Measurements from ENCODE around the gene SSB. TPM values are rescaled to one million over a fixed set of nuclear protein-coding genes. Genes with fewer than 3 reads are reported as not detected.

SSB gene
- total RNA-seq, 1 experiment from 2014 or later = 119 TPM

DNA sequence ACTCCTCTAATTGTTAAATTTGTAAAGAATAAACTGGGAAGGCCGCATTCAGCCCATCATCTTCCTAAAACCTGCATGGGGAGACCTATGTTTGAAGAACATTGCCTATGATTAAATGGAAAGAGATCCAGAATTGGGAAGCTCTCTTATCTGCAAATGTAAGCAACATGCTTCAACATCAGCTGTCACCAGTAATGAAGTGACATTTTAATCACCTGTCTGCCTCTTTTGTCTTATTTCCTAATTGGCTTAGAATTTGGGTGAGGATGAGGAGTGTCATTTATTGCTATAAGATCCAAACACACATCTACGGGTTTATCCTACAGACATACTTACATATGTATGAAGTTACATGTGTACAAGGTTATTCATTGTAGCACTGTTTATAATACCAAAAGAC, 26.0 kb upstream of the SSB start:
- intact Hi-C loops (cut with micrococcal nuclease; ENCODE audit: unreplicated experiment) (no loop called here), in situ Hi-C loops (cut with HindIII; ENCODE audit: low pct_unique_long_range_greater_than_20kb, low sequenced_read_pairs) (no loop called here)
- POLR2A ChIA-PET = no interaction called here
- Histone ChIP-seq H3K36me3 (ENCODE audit: control insufficient read depth, insufficient read depth, low read length) (no peaks in the 10 kb centered on the region), H3K27ac (ENCODE audit: low read length) (no peak overlapping the region), H3K27me3 (ENCODE audit: control insufficient read depth, insufficient read depth, low read length) (no peaks in the 10 kb centered on the region; the same call in 1 of the 2 replicates), H3K4me1 (ENCODE audit: control insufficient read depth, insufficient read depth, low read length) (no peaks in the 10 kb centered on the region), H3K9me3 (ENCODE audit: control insufficient read depth, insufficient read depth, low read depth, low read length) (no peaks in the 10 kb centered on the region), H3K4me3 (ENCODE audit: low read depth in 2 of 2, low read length in 2 of 2) (no peak overlapping the region)
- no peak for TF ChIP-seq POLR2AphosphoS5 (IDR thresholded peaks at IDR 0.05; ENCODE audit: low read depth, low read length)
- TF ChIP-seq, protein P1, sequence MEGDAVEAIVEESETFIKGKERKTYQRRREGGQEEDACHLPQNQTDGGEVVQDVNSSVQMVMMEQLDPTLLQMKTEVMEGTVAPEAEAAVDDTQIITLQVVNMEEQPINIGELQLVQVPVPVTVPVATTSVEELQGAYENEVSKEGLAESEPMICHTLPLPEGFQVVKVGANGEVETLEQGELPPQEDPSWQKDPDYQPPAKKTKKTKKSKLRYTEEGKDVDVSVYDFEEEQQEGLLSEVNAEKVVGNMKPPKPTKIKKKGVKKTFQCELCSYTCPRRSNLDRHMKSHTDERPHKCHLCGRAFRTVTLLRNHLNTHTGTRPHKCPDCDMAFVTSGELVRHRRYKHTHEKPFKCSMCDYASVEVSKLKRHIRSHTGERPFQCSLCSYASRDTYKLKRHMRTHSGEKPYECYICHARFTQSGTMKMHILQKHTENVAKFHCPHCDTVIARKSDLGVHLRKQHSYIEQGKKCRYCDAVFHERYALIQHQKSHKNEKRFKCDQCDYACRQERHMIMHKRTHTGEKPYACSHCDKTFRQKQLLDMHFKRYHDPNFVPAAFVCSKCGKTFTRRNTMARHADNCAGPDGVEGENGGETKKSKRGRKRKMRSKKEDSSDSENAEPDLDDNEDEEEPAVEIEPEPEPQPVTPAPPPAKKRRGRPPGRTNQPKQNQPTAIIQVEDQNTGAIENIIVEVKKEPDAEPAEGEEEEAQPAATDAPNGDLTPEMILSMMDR (IDR thresholded peaks at IDR 0.05) = no peak
- TF ChIP-seq SIN3A (IDR thresholded peaks at IDR 0.05; ENCODE audit: borderline replicate concordance, insufficient read depth, low read depth, low read length) = no peak
- TF ChIP-seq, protein P2, sequence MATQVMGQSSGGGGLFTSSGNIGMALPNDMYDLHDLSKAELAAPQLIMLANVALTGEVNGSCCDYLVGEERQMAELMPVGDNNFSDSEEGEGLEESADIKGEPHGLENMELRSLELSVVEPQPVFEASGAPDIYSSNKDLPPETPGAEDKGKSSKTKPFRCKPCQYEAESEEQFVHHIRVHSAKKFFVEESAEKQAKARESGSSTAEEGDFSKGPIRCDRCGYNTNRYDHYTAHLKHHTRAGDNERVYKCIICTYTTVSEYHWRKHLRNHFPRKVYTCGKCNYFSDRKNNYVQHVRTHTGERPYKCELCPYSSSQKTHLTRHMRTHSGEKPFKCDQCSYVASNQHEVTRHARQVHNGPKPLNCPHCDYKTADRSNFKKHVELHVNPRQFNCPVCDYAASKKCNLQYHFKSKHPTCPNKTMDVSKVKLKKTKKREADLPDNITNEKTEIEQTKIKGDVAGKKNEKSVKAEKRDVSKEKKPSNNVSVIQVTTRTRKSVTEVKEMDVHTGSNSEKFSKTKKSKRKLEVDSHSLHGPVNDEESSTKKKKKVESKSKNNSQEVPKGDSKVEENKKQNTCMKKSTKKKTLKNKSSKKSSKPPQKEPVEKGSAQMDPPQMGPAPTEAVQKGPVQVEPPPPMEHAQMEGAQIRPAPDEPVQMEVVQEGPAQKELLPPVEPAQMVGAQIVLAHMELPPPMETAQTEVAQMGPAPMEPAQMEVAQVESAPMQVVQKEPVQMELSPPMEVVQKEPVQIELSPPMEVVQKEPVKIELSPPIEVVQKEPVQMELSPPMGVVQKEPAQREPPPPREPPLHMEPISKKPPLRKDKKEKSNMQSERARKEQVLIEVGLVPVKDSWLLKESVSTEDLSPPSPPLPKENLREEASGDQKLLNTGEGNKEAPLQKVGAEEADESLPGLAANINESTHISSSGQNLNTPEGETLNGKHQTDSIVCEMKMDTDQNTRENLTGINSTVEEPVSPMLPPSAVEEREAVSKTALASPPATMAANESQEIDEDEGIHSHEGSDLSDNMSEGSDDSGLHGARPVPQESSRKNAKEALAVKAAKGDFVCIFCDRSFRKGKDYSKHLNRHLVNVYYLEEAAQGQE (IDR thresholded peaks at IDR 0.05; ENCODE audit: insufficient read depth in 1 of 2, low read depth in 2 of 2, low read length in 1 of 2) = no peak
- ATAC-seq = no peak
- DNase-seq (ENCODE audit: low read depth, low spot score) = no peak
- no TSS peak for BruUV-seq (replicated peaks)
- CTCF ChIA-PET = no interaction called here

GRCh38 chr2:169775354-169775753, 23.3 kb upstream of the SSB start:
- Histone ChIP-seq H3K36me3 (ENCODE audit: control insufficient read depth, insufficient read depth, low read length) (no peaks in the 10 kb centered on the region), H3K4me1 (ENCODE audit: control insufficient read depth, insufficient read depth, low read length) (no peaks in the 10 kb centered on the region), H3K9me3 (ENCODE audit: control insufficient read depth, insufficient read depth, low read depth, low read length) (no peaks in the 10 kb centered on the region), H3K27me3 (ENCODE audit: control insufficient read depth, insufficient read depth, low read length) (no peaks in the 10 kb centered on the region), H3K4me3 (ENCODE audit: low read depth in 2 of 2, low read length in 2 of 2) (no peak overlapping the region), H3K27ac (ENCODE audit: low read length) (no peak overlapping the region)
- ChIA-PET POLR2A (interaction anchor here (0.5 to 0.6 kb wide), 2 partner anchors 50 to 83 kb away, joined by 3 to 7 read pairs; partner anchors contain the start of gene METTL5), CTCF (no interaction called here)
- DNase-seq (ENCODE audit: low read depth, low spot score) = no peak
- in situ Hi-C loops (cut with HindIII; ENCODE audit: low pct_unique_long_range_greater_than_20kb, low sequenced_read_pairs) (no loop called here), intact Hi-C loops (cut with micrococcal nuclease; ENCODE audit: unreplicated experiment) (no loop called here)
- BruUV-seq (replicated peaks) = no TSS peak
- ATAC-seq = no peak
- TF ChIP-seq, protein P2 (IDR thresholded peaks at IDR 0.05; ENCODE audit: insufficient read depth in 1 of 2, low read depth in 2 of 2, low read length in 1 of 2) = no peak
- TF ChIP-seq TCF7L2 (IDR thresholded peaks at IDR 0.05; ENCODE audit: low read depth, low read length) (no peak), SIN3A (IDR thresholded peaks at IDR 0.05; ENCODE audit: borderline replicate concordance, insufficient read depth, low read depth, low read length) (no peak), POLR2AphosphoS5 (IDR thresholded peaks at IDR 0.05; ENCODE audit: low read depth, low read length) (no peak)
- TF ChIP-seq, protein P1 (IDR thresholded peaks at IDR 0.05) = no peak
